Aorta (tissue), 5 donors: ENCODE results near the gene SERINC5. TPM values are rescaled to one million over a fixed set of nuclear protein-coding genes. Genes with fewer than 3 reads are reported as not detected.
"Not testable (repeated sequence)": the region's sequence is repeated elsewhere in the genome, so short reads cannot be mapped to it uniquely, and the experiment has no call there.

ENCODE experiments used
- ATAC-seq: fragments of 200-7000 bp; cut with Tn5 transposase; one replicate; pipeline ENCODE4 v1.9.1; 2022; ENCODE audit warnings: moderate library complexity; ENCODE audit not compliant: low FRiP score
- DNase-seq, 2 donors: peaks; one replicate each; pipeline ENCODE4 v3.0.0-alpha.2; 2020
- H3K27ac ChIP-seq, 2 donors: one replicate each; pipeline ENCODE4 v1.5.1; 2013; ENCODE audit warnings: low read length in 2 of 2, mild to moderate bottlenecking in 2 of 2, moderate library complexity in 2 of 2, control low read depth in 1 of 2, inconsistent platforms in 1 of 2, low read depth in 1 of 2
- H3K27me3 ChIP-seq, 2 donors: one replicate each; pipeline ENCODE4 v1.6.1; 2013; ENCODE audit warnings: control low read depth in 1 of 2, low read length in 1 of 2, mild to moderate bottlenecking in 1 of 2, moderate library complexity in 1 of 2; ENCODE audit not compliant: insufficient read depth in 2 of 2, control insufficient read depth in 1 of 2
- H3K36me3 ChIP-seq, 2 donors: one replicate each; pipeline ENCODE4 v1.6.1; 2013; ENCODE audit warnings: control low read depth in 1 of 2, low read length in 1 of 2, mild to moderate bottlenecking in 1 of 2; ENCODE audit not compliant: insufficient read depth in 2 of 2, control insufficient read depth in 1 of 2
- H3K4me1 ChIP-seq, 2 donors: one replicate each; pipeline ENCODE4 v1.6.1; 2013; ENCODE audit warnings: low read length in 2 of 2, control low read depth in 1 of 2, mild to moderate bottlenecking in 1 of 2, moderate library complexity in 1 of 2; ENCODE audit not compliant: insufficient read depth in 2 of 2, control insufficient read depth in 1 of 2
- H3K4me3 ChIP-seq, 2 donors: one replicate each; pipeline ENCODE4 v1.5.1; 2013; ENCODE audit warnings: low read length in 2 of 2, control low read depth in 1 of 2, mild to moderate bottlenecking in 1 of 2
- H3K9me3 ChIP-seq: one replicate; pipeline ENCODE4 v1.6.1; 2013; ENCODE audit warnings: mild to moderate bottlenecking, low read length; ENCODE audit not compliant: control insufficient read depth
- WGBS, 2 donors: extraction: QIAGEN DNeasy Blood & Tissue Kit; methylation state at CpG; one replicate each; pipeline ENCODE4 v1.1.7; 2013; 5-methylcytosine and 5-hydroxymethylcytosine counted together
- intact Hi-C, 2 donors: fragments of 100-400 bp; cut with DNase I; formaldehyde crosslinking; loops; one replicate each; pipeline versions ENCODE4 v1.14.2 to v1.15.0; 2022
- polyA plus RNA-seq, 2 donors: library from polyadenylated mRNA; stranded (reverse); fragments of 200-250 nt; gene quantifications; one replicate each; pipeline ENCODE4 v1.2.3, GENCODE V29; 2013
- total RNA-seq, 2 donors: library from RNA; stranded (reverse); fragmentation: NEBNext Ultra II Directional; extraction: Animal tissue kit (Norgen Biotek cat#: 25700); gene quantifications; one replicate each; pipeline ENCODE4 v1.2.1, GENCODE V29; 2021
- donor health status: healthy with polysubstance abuse.
- donor health status: Bipolar disorder and iron deficiency.
- donor health status: DM: no; HTN: no; CAD: no.
- donor health status: DM: no; HTN: no; CAD: no.
- donor health status: DM: yes; HTN: yes; CAD: no.

Gene SERINC5
- total and polyA plus RNA-seq, 4 donors, result 1.4 to 22.1 (median 8.6) TPM

GRCh38 chr5:80185095-80185494 is 70.8 kb downstream of the SERINC5 start:
- Histone ChIP-seq H3K4me3 (no peak overlapping the region), H3K4me1 (peaks cover 0 to 5% of the 10 kb centered on the region in 2 donors), H3K9me3 (no peaks in the 10 kb centered on the region), H3K27me3 (no peaks in the 10 kb centered on the region), H3K36me3 (no peaks in the 10 kb centered on the region), H3K27ac (no peak overlapping the region)
- WGBS, 2 donors, result 95 to 97% methylated on average over 6 of the region's 6 CpGs
- intact Hi-C loops, result loop anchor here in 1 of 2 donors (5.0 kb wide), 1 partner anchor 62 kb away; no protein-coding TSS in a partner anchor
- DNase-seq (no peak), ATAC-seq (no peak)

GRCh38 chr5:80184235-80185023 is 71.4 kb downstream of the SERINC5 start:
- Histone ChIP-seq H3K36me3 (no peaks in the 10 kb centered on the region), H3K4me3 (no peak overlapping the region), H3K27ac (no peak overlapping the region), H3K9me3 (no peaks in the 10 kb centered on the region), H3K27me3 (no peaks in the 10 kb centered on the region), H3K4me1 (peaks cover 0 to 5% of the 10 kb centered on the region in 2 donors)
- DNase-seq (no peak), ATAC-seq (no peak)
- WGBS, 2 donors, result 67 to 71% methylated on average over 5 of the region's 5 CpGs
- intact Hi-C loops, result loop anchor here in 1 of 2 donors (5.0 kb wide), 1 partner anchor 63 kb away; no protein-coding TSS in a partner anchor

GRCh38 chr5:80183728-80184234 is 72.1 kb downstream of the SERINC5 start:
- 82 to 86% methylated on average over 8 to 10 of the region's 10 CpGs for WGBS, 2 donors
- intact Hi-C loops, ATAC-seq, H3K36me3 ChIP-seq, DNase-seq, H3K27me3 ChIP-seq, H3K4me3 ChIP-seq, H3K4me1 ChIP-seq, H3K9me3 ChIP-seq, H3K27ac ChIP-seq: not testable (repeated sequence)

GRCh38 chr5:80182809-80183580 is 72.9 kb downstream of the SERINC5 start:
- no peaks in the 10 kb centered on the region for H3K36me3 ChIP-seq
- DNase-seq (no peak), ATAC-seq (no peak)
- WGBS, 2 donors, result 91 to 94% methylated on average over 7 of the region's 7 CpGs
- no peaks in the 10 kb centered on the region for H3K27me3 ChIP-seq
- no peaks in the 10 kb centered on the region for H3K9me3 ChIP-seq
- no peak overlapping the region for H3K4me3 ChIP-seq
- H3K27ac ChIP-seq, result no peak overlapping the region
- peaks cover 0 to 5% of the 10 kb centered on the region in 2 donors for H3K4me1 ChIP-seq
- intact Hi-C loops, result no loop called here

- H3K4me3 ChIP-seq, result no peak overlapping the region
- H3K9me3 ChIP-seq, result no peaks in the 10 kb centered on the region
- no peak overlapping the region for H3K27ac ChIP-seq
- no peaks in the 10 kb centered on the region for H3K36me3 ChIP-seq
- 79 to 84% methylated on average over 5 of the region's 5 CpGs for WGBS, 2 donors
- intact Hi-C loops, result no loop called here
- no peaks in the 10 kb centered on the region for H3K27me3 ChIP-seq
- DNase-seq (no peak), ATAC-seq (no peak)
- H3K4me1 ChIP-seq, result peaks cover 0 to 5% of the 10 kb centered on the region in 2 donors
Observed at GRCh38 chr5:80181618-80182211, 74.1 kb downstream of the SERINC5 start.

GRCh38 chr5:80177236-80177635 is 78.6 kb downstream of the SERINC5 start:
- ATAC-seq, result no peak
- intact Hi-C loops, result no loop called here
- H3K36me3 ChIP-seq, result peaks cover 0 to 2% of the 10 kb centered on the region in 2 donors
- no peaks in the 10 kb centered on the region for H3K27me3 ChIP-seq
- no peak overlapping the region for H3K27ac ChIP-seq
- no peak overlapping the region for H3K4me3 ChIP-seq
- no peak for DNase-seq
- 91 to 93% methylated on average over 3 of the region's 3 CpGs for WGBS, 2 donors
- no peaks in the 10 kb centered on the region for H3K9me3 ChIP-seq
- no peaks in the 10 kb centered on the region for H3K4me1 ChIP-seq

- Histone ChIP-seq H3K36me3 (peaks cover 0 to 2% of the 10 kb centered on the region in 2 donors), H3K27me3 (no peaks in the 10 kb centered on the region), H3K9me3 (no peaks in the 10 kb centered on the region), H3K4me3 (no peak overlapping the region), H3K27ac (no peak overlapping the region), H3K4me1 (no peaks in the 10 kb centered on the region)
- DNase-seq (no peak), ATAC-seq (no peak)
- 89 to 98% methylated on average over 5 of the region's 5 CpGs for WGBS, 2 donors
- intact Hi-C loops, result no loop called here
Observed at GRCh38 chr5:80175337-80175736, 80.5 kb downstream of the SERINC5 start.

- no peak overlapping the region for H3K4me3 ChIP-seq
- ATAC-seq (no peak), DNase-seq (no peak)
- H3K27ac ChIP-seq, result no peak overlapping the region
- no peaks in the 10 kb centered on the region for H3K4me1 ChIP-seq
- WGBS, 2 donors, result 86 to 90% methylated on average over 5 of the region's 5 CpGs
- H3K27me3 ChIP-seq, result no peaks in the 10 kb centered on the region
- no peaks in the 10 kb centered on the region for H3K9me3 ChIP-seq
- intact Hi-C loops, result no loop called here
- peaks cover 0 to 2% of the 10 kb centered on the region in 2 donors for H3K36me3 ChIP-seq
Observed at GRCh38 chr5:80174790-80175189, 81.1 kb downstream of the SERINC5 start.
